ENCODE results near the gene SNX1. TPM values are rescaled to one million over a fixed set of nuclear protein-coding genes. Genes with fewer than 3 reads are reported as not detected.

The SNX1 gene
- total and polyA plus RNA-seq, 2 donors (not counting 1 experiment from before 2014, with no cell fraction given), result 87.9 to 152 TPM

GRCh38 chr15:64050281-64051092 is 45.3 kb upstream of the SNX1 start:
- Histone ChIP-seq H3K9me3 (ENCODE audit: control extremely low read depth in 1 of 3, control insufficient read depth in 2 of 3, insufficient read depth in 1 of 3, low read length in 2 of 3) (no peaks in the 10 kb centered on the region), H3K79me2 (ENCODE audit: control insufficient read depth, insufficient read depth, low read length) (no peaks in the 10 kb centered on the region), H3K4me3 (ENCODE audit: control extremely low read depth in 1 of 5, extremely low read depth in 1 of 5, insufficient read depth in 1 of 5, low read depth in 2 of 5, low read length in 4 of 5) (no peak overlapping the region), H3K27me3 (replicated peaks in 1 of 4; ENCODE audit: control extremely low read depth in 1 of 4, control insufficient read depth in 3 of 4, insufficient read depth in 4 of 4, low read length in 3 of 4) (no peaks in the 10 kb centered on the region), H3K36me3 (replicated peaks in 1 of 2; ENCODE audit: control extremely low read depth in 1 of 2, control insufficient read depth in 1 of 2, extremely low read depth in 1 of 2, insufficient read depth in 2 of 2, low read length in 1 of 2) (no peaks in the 10 kb centered on the region), H3K27ac (ENCODE audit: low read length in 2 of 2) (no peak overlapping the region), H3K4me2 (replicated peaks; ENCODE audit: low read depth, low read length, poor library complexity, severe bottlenecking) (no peak overlapping the region), H3K9ac (ENCODE audit: low read length) (no peak overlapping the region), H4K20me1 (ENCODE audit: control insufficient read depth, insufficient read depth, low read length, poor library complexity, severe bottlenecking) (peaks cover 7% of the 10 kb centered on the region), H2AFZ (ENCODE audit: insufficient read depth, low read depth, low read length, poor library complexity, severe bottlenecking) (no peak overlapping the region), H3K4me1 (ENCODE audit: control insufficient read depth in 2 of 2, insufficient read depth in 2 of 2, low read length in 2 of 2) (peaks cover 41 to 50% of the 10 kb centered on the region in 2 donors)
- ATAC-seq (ENCODE audit: low read depth) (no peak), DNase-seq (no peak)
- POLR2A ChIA-PET, result interaction anchor here (0.6 kb wide), 1 partner anchor 621 kb away, joined by 6 read pairs; no protein-coding TSS in a partner anchor
- Mint-ChIP-seq H3K4me3 (no peak overlapping the region), H3K27ac (no peak overlapping the region), H3K27me3 (no peaks in the 10 kb centered on the region), H3K4me1 (peaks cover 35% of the 10 kb centered on the region), H3K9me3 (ENCODE audit: insufficient read depth) (no peaks in the 10 kb centered on the region)
- no peak for TF ChIP-seq EZH2 (IDR thresholded peaks at IDR 0.05; ENCODE audit: borderline replicate concordance, insufficient read depth, low read depth, low read length, poor library complexity, severe bottlenecking)
- no peak for TF ChIP-seq CTCF (IDR thresholded peaks at IDR 0.05)
- 95% methylated on average over 6 of the region's 8 CpGs for WGBS (ENCODE audit: insufficient coverage)
- intact Hi-C loops (cut with micrococcal nuclease), result no loop called here
- CTCF ChIA-PET, result interaction anchor here (1.4 to 2.1 kb wide), 4 partner anchors 17 to 298 kb away, joined by 4 to 8 read pairs (median 6); no protein-coding TSS in a partner anchor

- no peak overlapping the region for H2AFZ ChIP-seq (ENCODE audit: insufficient read depth, low read depth, low read length, poor library complexity, severe bottlenecking)
- peaks cover 32% of the 10 kb centered on the region for H3K4me1 Mint-ChIP-seq
- H4K20me1 ChIP-seq (ENCODE audit: control insufficient read depth, insufficient read depth, low read length, poor library complexity, severe bottlenecking), result peaks cover 7% of the 10 kb centered on the region
- H3K9me3 ChIP-seq (ENCODE audit: control extremely low read depth in 1 of 3, control insufficient read depth in 2 of 3, insufficient read depth in 1 of 3, low read length in 2 of 3), result no peaks in the 10 kb centered on the region
- ChIA-PET POLR2A (no interaction called here), CTCF (interaction anchor here (1.5 to 2.1 kb wide), 3 partner anchors 102 to 299 kb away, joined by 4 to 8 read pairs (median 5); no protein-coding TSS in a partner anchor)
- H3K27me3 Mint-ChIP-seq, result no peaks in the 10 kb centered on the region
- no peak overlapping the region for H3K4me2 ChIP-seq (replicated peaks; ENCODE audit: low read depth, low read length, poor library complexity, severe bottlenecking)
- DNase-seq, result no peak
- no peak overlapping the region for H3K27ac Mint-ChIP-seq
- no peaks in the 10 kb centered on the region for H3K36me3 ChIP-seq (replicated peaks in 1 of 2; ENCODE audit: control extremely low read depth in 1 of 2, control insufficient read depth in 1 of 2, extremely low read depth in 1 of 2, insufficient read depth in 2 of 2, low read length in 1 of 2)
- ATAC-seq (ENCODE audit: low read depth), result no peak
- H3K9ac ChIP-seq (ENCODE audit: low read length), result no peak overlapping the region
- H3K27me3 ChIP-seq (replicated peaks in 1 of 4; ENCODE audit: control extremely low read depth in 1 of 4, control insufficient read depth in 3 of 4, insufficient read depth in 4 of 4, low read length in 3 of 4), result no peaks in the 10 kb centered on the region
- WGBS (ENCODE audit: insufficient coverage), result no CpG with 5 or more reads among the region's 2 CpGs
- H3K9me3 Mint-ChIP-seq (ENCODE audit: insufficient read depth), result no peaks in the 10 kb centered on the region
- H3K4me3 ChIP-seq (ENCODE audit: control extremely low read depth in 1 of 5, extremely low read depth in 1 of 5, insufficient read depth in 1 of 5, low read depth in 2 of 5, low read length in 4 of 5), result no peak overlapping the region
- H3K4me1 ChIP-seq (ENCODE audit: control insufficient read depth in 2 of 2, insufficient read depth in 2 of 2, low read length in 2 of 2), result peaks cover 36 to 45% of the 10 kb centered on the region in 2 donors
- intact Hi-C loops (cut with micrococcal nuclease), result no loop called here
- no peak overlapping the region for H3K27ac ChIP-seq (ENCODE audit: low read length in 2 of 2)
- no peak overlapping the region for H3K4me3 Mint-ChIP-seq
- H3K79me2 ChIP-seq (ENCODE audit: control insufficient read depth, insufficient read depth, low read length), result no peaks in the 10 kb centered on the region
- TF ChIP-seq CTCF (IDR thresholded peaks at IDR 0.05) (no peak), EZH2 (IDR thresholded peaks at IDR 0.05; ENCODE audit: borderline replicate concordance, insufficient read depth, low read depth, low read length, poor library complexity, severe bottlenecking) (no peak)
Measured at GRCh38 chr15:64051093-64051402, 44.7 kb upstream of the SNX1 start.
